H1 (cell line): ENCODE data around the gene LIG1. TPM values are rescaled to one million over a fixed set of nuclear protein-coding genes. Genes with fewer than 3 reads are reported as not detected.

ENCODE experiments used
- HDAC2 ChIP-seq, 2 experiments: fragments of 300-600 bp in 1 of 2; sonication (generic) in 1 of 2; IDR thresholded peaks; 2 replicates each; pipeline ENCODE4 v1.6.1; 2011 to 2012; ENCODE audit warnings: low read depth in 2 of 2, low read length in 2 of 2, mild to moderate bottlenecking in 2 of 2, moderate library complexity in 2 of 2, borderline replicate concordance in 1 of 2, inconsistent platforms in 1 of 2
- HDAC6 ChIP-seq: IDR thresholded peaks from one replicate; pipeline ENCODE4 v1.7.1; 2012; ENCODE audit warnings: low read depth, mild to moderate bottlenecking, inconsistent platforms, low read length, moderate library complexity
- PHF8 ChIP-seq: fragments of 200-600 bp; sonication (generic); conservative IDR thresholded peaks from 2 replicates; pipeline ENCODE4 v1.7.1; 2012; ENCODE audit warnings: low read depth, mild to moderate bottlenecking, inconsistent platforms, low read length, moderate library complexity
- SIN3A ChIP-seq, 2 experiments: IDR thresholded peaks in 1 of 2; conservative IDR thresholded peaks in 1 of 2; 2 replicates each; pipeline ENCODE4 v1.6.1; 2011 to 2012; ENCODE audit warnings: low read length in 2 of 2, improper control_type of control experiment in 1 of 2, low read depth in 1 of 2, mild to moderate bottlenecking in 1 of 2
- polyA plus RNA-seq, 7 experiments: library from polyadenylated mRNA; depleted of rRNA in 3 of 7; stranded (reverse) in 5 of 7; unstranded in 2 of 7; fragments of >200 nt in 5 of 7; fragments of 200-250 nt in 2 of 7; gene quantifications; 1 replicate in 5 of 7; 2 replicates in 1 of 7; 4 replicates in 1 of 7; pipeline versions ENCODE4 v1.2.1 to v1.2.3, GENCODE V29; 2011 to 2013; ENCODE audit warnings: missing spikeins in 2 of 7, mixed read lengths in 2 of 7
- total RNA-seq: library from RNA; stranded (reverse); fragmentation: NEBNext Ultra II Directional; extraction: Animal tissue kit (Norgen Biotek cat#: 25700); gene quantifications from 2 replicates; pipeline ENCODE4 v1.2.1, GENCODE V29; 2021

Gene LIG1
- total and polyA plus RNA-seq, 2 of the 8 experiments (the other 6 are each of a cell fraction or from before 2014, with no cell fraction given) = 67.6 to 113 TPM

- TF ChIP-seq SIN3A (conservative IDR thresholded peaks at IDR 0.05 in 1 of 2, IDR thresholded peaks at IDR 0.05 in 1 of 2; ENCODE audit: low read depth in 1 of 2, low read length in 2 of 2) (no peak), HDAC6 (no peak), HDAC2 (IDR thresholded peaks at IDR 0.05; ENCODE audit: borderline replicate concordance in 1 of 2, low read depth in 2 of 2, low read length in 2 of 2) (no peak), PHF8 (no peak)
Measured at GRCh38 chr19:48182434-48182833, 12.3 kb upstream of the LIG1 start (continued).
